EL (cell line): ENCODE data around the gene AP2M1.

ENCODE experiments used
- DNase-seq: peaks from one replicate; pipeline ENCODE4 v3.0.0-alpha.2; 2016

AP2M1 gene

GRCh38 chr3:184174646-184175492, at the start of gene AP2M1:
TSS of gene AP2M1 (plus strand) at chr3:184174855. CDS start at chr3:184176994, 2,139 bp downstream.
- DNase-seq, result peak; percentile 99

GRCh38 chr3:184126006-184126405, 48.6 kb upstream of the AP2M1 start:
- peak; percentile 10 for DNase-seq

GRCh38 chr3:184129012-184129411, 45.6 kb upstream of the AP2M1 start:
- peak; percentile 57 for DNase-seq

- DNase-seq, result no peak
Observed at GRCh38 chr3:184132945-184133344, 41.7 kb upstream of the AP2M1 start.

GRCh38 chr3:184133840-184134745, 40.6 kb upstream of the AP2M1 start:
- peak; percentile 88 for DNase-seq

GRCh38 chr3:184134746-184135148, 39.9 kb upstream of the AP2M1 start:
- DNase-seq, result no peak

GRCh38 chr3:184135149-184135910, 39.3 kb upstream of the AP2M1 start, which contains the start of gene EIF2B5:
TSS of gene EIF2B5 (plus strand) at chr3:184135358. CDS start at chr3:184135386, 28 bp downstream.
- DNase-seq, result peak; percentile 93

- DNase-seq, result no peak
Observed at GRCh38 chr3:184135911-184136260, 38.8 kb upstream of the AP2M1 start.

- no peak for DNase-seq
Observed at GRCh38 chr3:184140436-184140835, 34.2 kb upstream of the AP2M1 start.

- no peak for DNase-seq
Observed at GRCh38 chr3:184142199-184142598, 32.5 kb upstream of the AP2M1 start.

- DNase-seq, result no peak
Observed at GRCh38 chr3:184143327-184143726, 31.3 kb upstream of the AP2M1 start.

- DNase-seq, result no peak
Observed at GRCh38 chr3:184144505-184144904, 30.1 kb upstream of the AP2M1 start.

GRCh38 chr3:184145111-184145524, 29.5 kb upstream of the AP2M1 start:
- DNase-seq, result peak; percentile 48

GRCh38 chr3:184145751-184146270, 28.8 kb upstream of the AP2M1 start:
- no peak for DNase-seq

- DNase-seq, result no peak
Observed at GRCh38 chr3:184148076-184148475, 26.6 kb upstream of the AP2M1 start.

GRCh38 chr3:184149123-184149522, 25.5 kb upstream of the AP2M1 start:
- DNase-seq, result no peak

- DNase-seq, result peak; percentile 25
Observed at GRCh38 chr3:184149770-184150169, 24.9 kb upstream of the AP2M1 start.

GRCh38 chr3:184154885-184155643, 19.6 kb upstream of the AP2M1 start, which contains the start of gene DVL3:
TSS of gene DVL3 (plus strand) at chr3:184155377. CDS start at chr3:184155636, 259 bp downstream.
- DNase-seq, result peak; percentile 64

- DNase-seq, result peak; percentile 42
Observed at GRCh38 chr3:184155644-184156521, 18.8 kb upstream of the AP2M1 start.

GRCh38 chr3:184156522-184156955, 18.1 kb upstream of the AP2M1 start:
- peak; percentile 73 for DNase-seq

GRCh38 chr3:184157206-184157605, 17.4 kb upstream of the AP2M1 start:
- peak; percentile 36 for DNase-seq
